SK-N-SH (cell line): ENCODE measurements around the gene LMAN1L. TPM values are rescaled to one million over a fixed set of nuclear protein-coding genes. Genes with fewer than 3 reads are reported as not detected.

Experiments used
- CTCF ChIA-PET: fragments of 300-600, 350-600 bp; formaldehyde crosslinking; extraction: SDS; loops from one replicate; lab custom pipeline; 2021; lab: Yijun Ruan, JAX
- POLR2A ChIA-PET: fragments of 350-600 bp; sonication (Branson Sonifier 250); formaldehyde crosslinking; extraction: SDS; loops from one replicate; lab custom pipeline; 2020; ENCODE audit warnings: antibody characterized with exemption, inconsistent platforms; lab: Yijun Ruan, JAX
- DNase-seq: peaks from one replicate; pipeline ENCODE4 v3.0.0; 2012
- H2AFZ ChIP-seq: fragments of 200-600 bp; sonication (generic); 2 replicates; pipeline ENCODE4 v1.8.1; 2016; ENCODE audit warnings: antibody characterized with exemption, mild to moderate bottlenecking, low read depth
- H3F3A ChIP-seq: fragments of 200-600 bp; sonication (generic); replicated peaks from 2 replicates; pipeline ENCODE3; 2016; ENCODE audit warnings: antibody characterized with exemption, mild to moderate bottlenecking; ENCODE audit not compliant: insufficient read depth
- H3K27ac ChIP-seq, 2 experiments: fragments of 200-500 bp in 1 of 2; fragments of 200-600 bp in 1 of 2; sonication (Bioruptor generic) in 1 of 2; sonication (generic), shearing (Covaris generic) in 1 of 2; 2 replicates each; pipeline versions ENCODE4 v1.5.1 to v1.6.1; 2014 to 2016; ENCODE audit warnings: low read depth in 2 of 2, inconsistent platforms in 1 of 2, low read length in 1 of 2, mild to moderate bottlenecking in 1 of 2, mixed read lengths in 1 of 2
- H3K27me3 ChIP-seq: fragments of 200-600 bp; sonication (generic), shearing (Covaris generic); 2 replicates; pipeline ENCODE4 v1.6.1; 2016; ENCODE audit warnings: mixed run types; ENCODE audit not compliant: insufficient read depth
- H3K36me3 ChIP-seq, 2 experiments: fragments of 200-500 bp in 1 of 2; fragments of 200-600 bp in 1 of 2; sonication (Bioruptor generic) in 1 of 2; sonication (generic) in 1 of 2; replicated peaks in 1 of 2; 2 replicates each; pipeline versions ENCODE3 to v1.5.1; 2014 to 2016; ENCODE audit warnings: low read length in 1 of 2, mild to moderate bottlenecking in 1 of 2; ENCODE audit not compliant: insufficient read depth in 2 of 2, control insufficient read depth in 1 of 2
- H3K4me1 ChIP-seq, 2 experiments: fragments of 200-500 bp in 1 of 2; fragments of 200-600 bp in 1 of 2; sonication (Bioruptor generic) in 1 of 2; sonication (generic), shearing (Covaris generic) in 1 of 2; 2 replicates each; pipeline versions ENCODE4 v1.5.1 to v1.6.1; 2014 to 2016; ENCODE audit warnings: low read depth in 1 of 2, low read length in 1 of 2, mixed run types in 1 of 2; ENCODE audit not compliant: insufficient read depth in 2 of 2, control insufficient read depth in 1 of 2
- H3K4me2 ChIP-seq: fragments of 200-600 bp; sonication (generic), shearing (Covaris generic); 2 replicates; pipeline ENCODE4 v1.6.1; 2017; ENCODE audit warnings: mixed run types
- H3K4me3 ChIP-seq, 2 experiments: fragments of 200-500 bp in 1 of 2; fragments of 200-600 bp in 1 of 2; sonication (Bioruptor generic) in 1 of 2; sonication (generic), shearing (Covaris generic) in 1 of 2; 2 replicates each; pipeline versions ENCODE4 v1.5.1 to v1.8.1; 2014 to 2016; ENCODE audit warnings: low read depth in 2 of 2, inconsistent platforms in 1 of 2, low read length in 1 of 2, mild to moderate bottlenecking in 1 of 2, mixed read lengths in 1 of 2, moderate library complexity in 1 of 2
- H3K79me2 ChIP-seq: fragments of 200-600 bp; sonication (generic); 2 replicates; pipeline ENCODE4 v1.8.1; 2017; ENCODE audit warnings: mild to moderate bottlenecking; ENCODE audit not compliant: insufficient read depth
- H3K9ac ChIP-seq: fragments of 200-600 bp; sonication (generic); 2 replicates; pipeline ENCODE4 v1.6.1; 2017; ENCODE audit warnings: mixed run types
- H3K9me2 ChIP-seq: fragments of 200-600 bp; sonication (generic); 2 replicates; pipeline ENCODE4 v1.6.1; 2017; ENCODE audit warnings: mixed run types
- H3K9me3 ChIP-seq: fragments of 200-600 bp; sonication (generic); 2 replicates; pipeline ENCODE4 v1.6.1; 2017; ENCODE audit warnings: mixed run types, mild to moderate bottlenecking, moderate library complexity
- H4K20me1 ChIP-seq: fragments of 200-600 bp; sonication (generic); 2 replicates; pipeline ENCODE4 v1.6.1; 2017; ENCODE audit warnings: mild to moderate bottlenecking, mixed run types; ENCODE audit not compliant: insufficient read depth
- FOXJ3 ChIP-seq: sonication (generic); formaldehyde crosslinking; IDR thresholded peaks from 2 replicates; pipeline ENCODE4 v1.5.1; 2020; ENCODE audit warnings: mild to moderate bottlenecking, missing genetic modification reagents
- FOXM1 ChIP-seq: IDR thresholded peaks from 2 replicates; pipeline ENCODE4 v1.4.0; 2012; ENCODE audit warnings: low read depth, mild to moderate bottlenecking
- MXI1 ChIP-seq: IDR thresholded peaks from 2 replicates; pipeline ENCODE4 v1.6.1; 2012; ENCODE audit warnings: mild to moderate bottlenecking, low read depth, low read length, improper control_type of control experiment
- NFIC ChIP-seq: IDR thresholded peaks from 2 replicates; pipeline ENCODE4 v1.4.0; 2012; ENCODE audit warnings: borderline replicate concordance
- RAD21 ChIP-seq: IDR thresholded peaks from 2 replicates; pipeline ENCODE4 v1.6.1; 2012; ENCODE audit warnings: mild to moderate bottlenecking, low read length
- RXRA ChIP-seq: IDR thresholded peaks from 2 replicates; pipeline ENCODE4 v1.4.0; 2012; ENCODE audit warnings: low read depth, mild to moderate bottlenecking, borderline replicate concordance
- SIN3A ChIP-seq: IDR thresholded peaks from 2 replicates; pipeline ENCODE4 v1.6.1; 2012; ENCODE audit warnings: low read depth, mild to moderate bottlenecking, low read length, moderate library complexity, borderline replicate concordance
- TAF1 ChIP-seq: IDR thresholded peaks from 2 replicates; pipeline ENCODE4 v1.6.1; 2012; ENCODE audit warnings: low read depth, mild to moderate bottlenecking, low read length, moderate library complexity, borderline replicate concordance
- YY1 ChIP-seq: IDR thresholded peaks from 2 replicates; pipeline ENCODE4 v1.4.0; 2012; ENCODE audit warnings: low read depth, mild to moderate bottlenecking
- WGBS: methylation state at CpG from one replicate; pipeline ENCODE4 v1.1.6; 2017; ENCODE audit warnings: low lambda C conversion rate; 5-methylcytosine and 5-hydroxymethylcytosine counted together
- polyA plus RNA-seq, 3 experiments: library from polyadenylated mRNA; depleted of rRNA; stranded (reverse); fragments of >200 nt; gene quantifications; 2 replicates each; pipeline ENCODE4 v1.2.3, GENCODE V29; 2012
- TF ChIP-seq, protein P1 (sequence below): fragments of 150-350 bp; IDR thresholded peaks from 2 replicates; pipeline ENCODE4 v1.6.1; 2016; ENCODE audit warnings: mild to moderate bottlenecking, low read depth, low read length

The LMAN1L gene
- polyA plus RNA-seq, 1 of the 3 experiments (the other 2 are of a cell fraction): 0.02 TPM

DNA sequence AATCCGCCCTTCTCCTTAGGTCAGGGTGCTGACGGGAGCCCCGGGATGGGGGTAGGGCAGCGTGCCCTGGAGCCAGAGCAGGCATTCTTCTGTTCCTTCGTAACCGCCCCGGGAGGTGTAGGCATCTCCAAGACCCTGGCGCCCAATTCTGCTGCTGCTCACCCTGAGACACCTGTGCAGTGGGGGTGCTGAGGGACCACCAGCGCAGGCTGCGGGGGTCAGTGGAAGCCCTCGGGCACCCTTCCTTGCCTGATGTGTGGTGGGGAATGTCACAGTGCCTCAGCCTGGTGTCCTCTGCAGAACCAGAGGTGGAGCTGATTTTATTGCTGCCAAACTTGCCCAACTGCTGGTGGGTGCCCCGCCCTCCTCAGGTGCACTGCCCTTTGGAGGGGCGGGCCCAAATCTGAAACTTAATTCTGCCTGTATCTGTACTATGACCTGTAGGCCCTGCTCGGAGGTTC lies 23.4 kb upstream of the LMAN1L start:
- no peak for TF ChIP-seq TAF1
- TF ChIP-seq SIN3A: no peak
- TF ChIP-seq FOXJ3 (CRISPR knock-in tag): no peak
- no peak for TF ChIP-seq FOXM1
- no peak for TF ChIP-seq RAD21
- Histone ChIP-seq H2AFZ (no peak overlapping the region), H3K4me1 (peaks cover 16 to 64% of the 10 kb centered on the region in 2 experiments), H3K79me2 (peaks cover 95% of the 10 kb centered on the region), H3K4me2 (peak overlapping the region; percentile 15; the same call in 1 of the 2 replicates), H3K9me3 (no peaks in the 10 kb centered on the region), H3K9me2 (no peaks in the 10 kb centered on the region), H3F3A (peaks cover 14% of the 10 kb centered on the region), H3K4me3 (no peak overlapping the region), H3K27me3 (no peaks in the 10 kb centered on the region), H3K36me3 (peaks cover 0 to 10% of the 10 kb centered on the region in 2 experiments), H3K9ac (no peak overlapping the region), H3K27ac (peak overlapping the region in 1 of 2 experiments; percentile 74; a peak in 1 of 4 replicates), H4K20me1 (peaks cover 96% of the 10 kb centered on the region)
- WGBS: 99% methylated on average over 9 of the region's 14 CpGs
- POLR2A ChIA-PET: no interaction called here
- DNase-seq: no peak
- CTCF ChIA-PET: interaction anchor here (1.6 to 3.0 kb wide), 5 partner anchors 10 to 21 kb away, joined by 8 to 10 read pairs (median 9); no protein-coding TSS in a partner anchor

DNA sequence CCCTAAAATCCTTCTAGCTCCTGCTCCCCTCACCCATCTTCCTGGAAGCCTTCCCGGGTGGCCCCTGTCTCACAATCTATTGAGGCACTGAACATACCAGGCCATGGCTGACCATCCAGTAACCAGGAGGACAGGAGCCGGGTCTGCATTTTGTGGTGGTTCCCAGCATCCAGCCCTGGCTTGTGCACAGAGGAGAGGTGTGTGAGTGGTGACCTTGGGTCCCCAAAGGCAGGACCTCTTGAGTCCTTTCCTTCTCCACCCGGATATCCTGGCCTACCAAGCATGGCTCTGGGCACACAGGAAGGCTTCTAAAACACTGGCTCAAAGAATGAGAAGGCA lies 22.9 kb upstream of the LMAN1L start:
- H3K9me3 ChIP-seq: no peaks in the 10 kb centered on the region
- TF ChIP-seq YY1: no peak
- WGBS: 66% methylated on average over 2 of the region's 3 CpGs

DNA sequence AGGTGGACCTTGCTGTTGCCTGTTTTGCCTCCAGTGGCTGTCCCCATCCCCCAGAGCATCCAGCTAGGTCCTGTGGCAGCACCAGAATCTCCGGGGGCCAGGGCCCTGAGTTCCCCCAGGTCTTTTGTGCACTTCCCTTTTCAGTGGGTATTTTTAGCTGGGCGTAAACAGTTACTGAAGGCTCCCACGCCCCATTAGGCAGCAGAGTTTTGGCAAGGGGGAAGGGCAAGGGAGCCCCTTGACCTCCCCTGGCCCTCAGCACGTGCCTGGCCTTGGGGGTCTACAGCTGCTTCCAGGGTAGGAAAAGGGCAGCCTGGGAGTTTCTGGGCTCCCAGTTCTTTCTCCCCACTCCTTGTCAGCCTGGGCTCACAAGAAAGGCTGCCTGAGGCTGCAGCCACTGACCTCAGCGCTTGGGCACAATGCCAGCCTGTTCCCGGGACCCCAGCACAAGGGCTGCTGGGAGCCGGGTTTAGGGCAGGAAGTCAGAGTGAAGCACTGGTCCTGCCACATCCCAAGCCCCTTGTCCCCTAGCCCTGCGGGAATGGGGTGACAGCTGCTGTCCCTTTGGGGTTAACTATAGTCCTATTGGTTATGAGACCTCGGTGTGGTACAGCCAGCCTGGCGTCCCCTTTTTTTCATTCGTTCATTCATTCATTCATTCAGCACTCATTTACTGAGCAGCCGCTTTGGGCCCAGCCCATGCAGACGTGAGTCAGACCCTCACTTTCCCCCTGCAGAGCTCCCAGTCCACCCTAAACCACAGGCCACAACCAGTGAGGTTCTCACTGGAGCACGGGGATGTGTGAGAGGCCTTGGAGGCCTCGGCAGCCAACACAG lies 22.3 kb upstream of the LMAN1L start:
- CTCF ChIA-PET: interaction anchor here (0.7 to 3.0 kb wide), 10 partner anchors 8 to 169 kb away, joined by 3 to 11 read pairs (median 7); partner anchors contain the start of gene CSK
- Histone ChIP-seq H3K4me1 (peaks cover 13 to 56% of the 10 kb centered on the region in 2 experiments), H3K36me3 (peaks cover 0 to 5% of the 10 kb centered on the region in 2 experiments), H4K20me1 (peaks cover 94% of the 10 kb centered on the region), H3F3A (peaks cover 14% of the 10 kb centered on the region), H2AFZ (no peak overlapping the region), H3K4me2 (peak overlapping the region; percentile 65; the same call in 1 of the 2 replicates), H3K4me3 (no peak overlapping the region; a peak in 1 of 4 replicates), H3K79me2 (peaks cover 93% of the 10 kb centered on the region), H3K27me3 (no peaks in the 10 kb centered on the region), H3K9me2 (no peaks in the 10 kb centered on the region), H3K9me3 (no peaks in the 10 kb centered on the region), H3K9ac (peak overlapping the region; percentile 48; the same call in 1 of the 2 replicates), H3K27ac (peak overlapping the region; percentile 67 to 74)
- POLR2A ChIA-PET: no interaction called here
- WGBS: 40% methylated on average over 15 of the region's 15 CpGs
- TF ChIP-seq, protein P1, sequence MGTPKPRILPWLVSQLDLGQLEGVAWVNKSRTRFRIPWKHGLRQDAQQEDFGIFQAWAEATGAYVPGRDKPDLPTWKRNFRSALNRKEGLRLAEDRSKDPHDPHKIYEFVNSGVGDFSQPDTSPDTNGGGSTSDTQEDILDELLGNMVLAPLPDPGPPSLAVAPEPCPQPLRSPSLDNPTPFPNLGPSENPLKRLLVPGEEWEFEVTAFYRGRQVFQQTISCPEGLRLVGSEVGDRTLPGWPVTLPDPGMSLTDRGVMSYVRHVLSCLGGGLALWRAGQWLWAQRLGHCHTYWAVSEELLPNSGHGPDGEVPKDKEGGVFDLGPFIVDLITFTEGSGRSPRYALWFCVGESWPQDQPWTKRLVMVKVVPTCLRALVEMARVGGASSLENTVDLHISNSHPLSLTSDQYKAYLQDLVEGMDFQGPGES: no peak
- TF ChIP-seq MXI1: 0 out of 2 replicates have a peak, but pooled peaks have one; percentile 12
- TF ChIP-seq NFIC: peak; percentile 73
- no peak for TF ChIP-seq RXRA
- peak; percentile 87 for DNase-seq

More for the DNA sequence above, 22.9 kb upstream of the LMAN1L start:
- DNase-seq: no peak
- Histone ChIP-seq H3K4me1 (peaks cover 13 to 60% of the 10 kb centered on the region in 2 experiments), H3K27me3 (no peaks in the 10 kb centered on the region), H3K27ac (peak overlapping the region; percentile 67 to 74), H3K9ac (peak overlapping the region; percentile 48; the same call in 1 of the 2 replicates), H2AFZ (no peak overlapping the region), H3K4me3 (no peak overlapping the region; a peak in 1 of 4 replicates), H3F3A (peaks cover 14% of the 10 kb centered on the region), H4K20me1 (peaks cover 96% of the 10 kb centered on the region), H3K4me2 (peak overlapping the region; percentile 65; the same call in 1 of the 2 replicates), H3K79me2 (peaks cover 95% of the 10 kb centered on the region), H3K9me2 (no peaks in the 10 kb centered on the region), H3K36me3 (peaks cover 0 to 8% of the 10 kb centered on the region in 2 experiments)
- ChIA-PET CTCF (interaction anchor here (0.7 to 3.0 kb wide), 8 partner anchors 8 to 161 kb away, joined by 3 to 11 read pairs (median 8); partner anchors contain the start of gene CSK), POLR2A (no interaction called here)
